ENCODE measurements around the gene DPH5. TPM values are rescaled to one million over a fixed set of nuclear protein-coding genes. Genes with fewer than 3 reads are reported as not detected.

Gene DPH5
- total and polyA plus RNA-seq, 9 donors: 46.1 to 68.3 (median 53.6) TPM

GRCh38 chr1:101000131-101000873 lies 25.3 kb downstream of the DPH5 start:
- Histone ChIP-seq H3K27ac (ENCODE audit: low read length) (no peak overlapping the region), H3K36me3 (ENCODE audit: control insufficient read depth, insufficient read depth, low read length) (peaks cover 6% of the 10 kb centered on the region), H3K4me3 (ENCODE audit: low read length) (no peak overlapping the region), H3K4me1 (ENCODE audit: control insufficient read depth, insufficient read depth, low read length) (no peaks in the 10 kb centered on the region), H3K27me3 (ENCODE audit: control insufficient read depth, insufficient read depth, low read length) (no peaks in the 10 kb centered on the region), H3K9me3 (replicated peaks; ENCODE audit: control insufficient read depth, low read depth, low read length) (no peaks in the 10 kb centered on the region)
- no peak for DNase-seq
- no CpG with 5 or more reads among the region's 2 CpGs for WGBS (ENCODE audit: insufficient coverage)

DNA sequence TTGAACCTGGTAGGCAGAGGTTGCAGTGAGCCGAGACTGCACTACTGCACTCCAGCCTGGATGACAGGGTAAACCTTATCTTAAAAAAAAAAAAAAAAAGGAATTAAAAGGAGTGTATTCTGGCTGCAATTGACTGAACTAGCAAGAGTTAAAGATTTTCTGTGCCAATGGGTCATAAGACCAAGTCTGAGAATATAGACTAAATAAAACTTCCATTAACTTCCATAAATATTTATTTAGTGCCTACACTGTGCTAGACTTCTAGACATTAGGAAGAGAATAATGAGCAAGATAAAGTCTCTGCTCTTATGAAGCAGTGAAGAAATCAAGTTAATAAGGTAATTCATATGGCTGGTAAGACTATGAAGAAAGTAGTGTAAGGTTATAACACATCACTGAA lies 27.2 kb downstream of the DPH5 start:
- DNase-seq: no peak
- H3K27ac ChIP-seq (ENCODE audit: low read length): no peak overlapping the region
- WGBS (ENCODE audit: insufficient coverage): no CpG with 5 or more reads among the region's 1 CpG
- peaks cover 6% of the 10 kb centered on the region for H3K36me3 ChIP-seq (ENCODE audit: control insufficient read depth, insufficient read depth, low read length)
- no peaks in the 10 kb centered on the region for H3K4me1 ChIP-seq (ENCODE audit: control insufficient read depth, insufficient read depth, low read length)
- no peaks in the 10 kb centered on the region for H3K9me3 ChIP-seq (replicated peaks; ENCODE audit: control insufficient read depth, low read depth, low read length)
- no peak overlapping the region for H3K4me3 ChIP-seq (ENCODE audit: low read length)
- no peaks in the 10 kb centered on the region for H3K27me3 ChIP-seq (ENCODE audit: control insufficient read depth, insufficient read depth, low read length)

- Histone ChIP-seq H3K27ac (ENCODE audit: low read length) (peak overlapping the region; percentile 57), H3K4me3 (ENCODE audit: low read length) (no peak overlapping the region), H3K27me3 (ENCODE audit: control insufficient read depth, insufficient read depth, low read length) (no peaks in the 10 kb centered on the region), H3K36me3 (ENCODE audit: control insufficient read depth, insufficient read depth, low read length) (peaks cover 10% of the 10 kb centered on the region), H3K9me3 (replicated peaks; ENCODE audit: control insufficient read depth, low read depth, low read length) (no peaks in the 10 kb centered on the region), H3K4me1 (ENCODE audit: control insufficient read depth, insufficient read depth, low read length) (no peaks in the 10 kb centered on the region)
- WGBS (ENCODE audit: insufficient coverage): no CpG with 5 or more reads among the region's 4 CpGs
- DNase-seq: peak; percentile 70
These were observed 30.2 kb downstream of the DPH5 start for GRCh38 chr1:100995198-100995988.

- DNase-seq: peak; percentile 56
- H3K9me3 ChIP-seq (replicated peaks; ENCODE audit: control insufficient read depth, low read depth, low read length): no peaks in the 10 kb centered on the region
These were observed 36.1 kb downstream of the DPH5 start for GRCh38 chr1:100989306-100990077.

DNA sequence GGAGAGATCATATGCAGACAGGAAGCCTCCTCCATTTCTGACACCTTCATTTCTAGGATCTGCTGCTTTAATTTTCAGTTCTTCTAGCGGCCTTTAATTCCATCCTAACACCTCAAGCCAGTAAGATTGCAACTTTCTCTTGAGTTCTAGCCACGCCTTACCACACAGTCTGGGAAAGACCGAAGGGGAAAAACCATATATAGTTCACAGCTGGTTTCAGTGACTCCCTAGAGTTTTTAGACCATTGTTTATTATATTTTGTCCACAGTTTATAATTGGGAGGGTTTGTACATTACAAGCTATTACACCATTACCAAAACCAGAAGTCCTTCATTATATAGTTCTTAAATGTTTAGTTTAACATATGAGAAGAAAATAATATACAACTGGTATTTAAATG lies 37.5 kb downstream of the DPH5 start:
- H3K27ac ChIP-seq (ENCODE audit: low read length): no peak overlapping the region
- H3K27me3 ChIP-seq (ENCODE audit: control insufficient read depth, insufficient read depth, low read length): no peaks in the 10 kb centered on the region
- peak; percentile 41 for DNase-seq
- H3K36me3 ChIP-seq (ENCODE audit: control insufficient read depth, insufficient read depth, low read length): peaks cover 7% of the 10 kb centered on the region
- H3K4me1 ChIP-seq (ENCODE audit: control insufficient read depth, insufficient read depth, low read length): peaks cover 2% of the 10 kb centered on the region
- WGBS (ENCODE audit: insufficient coverage): 100% methylated on average over 1 of the region's 3 CpGs
- H3K4me3 ChIP-seq (ENCODE audit: low read length): no peak overlapping the region
- no peaks in the 10 kb centered on the region for H3K9me3 ChIP-seq (replicated peaks; ENCODE audit: control insufficient read depth, low read depth, low read length)

More at GRCh38 chr1:100989306-100990077, 36.1 kb downstream of the DPH5 start:
- H3K27me3 ChIP-seq (ENCODE audit: control insufficient read depth, insufficient read depth, low read length): no peaks in the 10 kb centered on the region
- H3K4me1 ChIP-seq (ENCODE audit: control insufficient read depth, insufficient read depth, low read length): peaks cover 2% of the 10 kb centered on the region
- H3K4me3 ChIP-seq (ENCODE audit: low read length): no peak overlapping the region
- WGBS (ENCODE audit: insufficient coverage): no CpG with 5 or more reads among the region's 2 CpGs
- no peak overlapping the region for H3K27ac ChIP-seq (ENCODE audit: low read length)
- peaks cover 7% of the 10 kb centered on the region for H3K36me3 ChIP-seq (ENCODE audit: control insufficient read depth, insufficient read depth, low read length)

DNA sequence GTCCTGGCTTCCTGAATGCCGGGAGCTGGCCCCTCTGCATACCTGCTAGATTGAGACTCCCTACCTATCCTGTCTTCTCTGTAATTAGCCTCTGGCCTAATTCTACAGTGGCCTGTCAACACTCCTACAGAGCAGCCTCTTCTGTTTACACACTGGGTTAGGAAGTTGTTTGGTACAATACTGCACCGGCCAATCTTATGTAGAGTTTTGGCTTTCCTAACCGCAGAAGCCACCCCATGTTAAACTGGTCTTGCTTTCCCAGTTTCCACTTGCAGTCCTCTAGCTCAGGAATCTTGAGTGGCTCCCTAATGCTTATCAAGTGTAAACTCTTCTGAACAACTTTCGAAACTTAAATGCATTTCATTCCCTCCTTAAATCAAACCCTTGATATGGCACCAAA lies 42.8 kb downstream of the DPH5 start:
- no peak for DNase-seq
- H3K27ac ChIP-seq (ENCODE audit: low read length): no peak overlapping the region
- no peaks in the 10 kb centered on the region for H3K4me1 ChIP-seq (ENCODE audit: control insufficient read depth, insufficient read depth, low read length)
- H3K4me3 ChIP-seq (ENCODE audit: low read length): no peak overlapping the region
- H3K9me3 ChIP-seq (replicated peaks; ENCODE audit: control insufficient read depth, low read depth, low read length): no peaks in the 10 kb centered on the region
- WGBS (ENCODE audit: insufficient coverage): 100% methylated on average over 2 of the region's 4 CpGs
- no peaks in the 10 kb centered on the region for H3K27me3 ChIP-seq (ENCODE audit: control insufficient read depth, insufficient read depth, low read length)
- H3K36me3 ChIP-seq (ENCODE audit: control insufficient read depth, insufficient read depth, low read length): no peaks in the 10 kb centered on the region

GRCh38 chr1:100979631-100980030 lies 46.0 kb downstream of the DPH5 start:
- H3K4me3 ChIP-seq (ENCODE audit: low read length): no peak overlapping the region
- peak; percentile 26 for DNase-seq
- no CpG with 5 or more reads among the region's 2 CpGs for WGBS (ENCODE audit: insufficient coverage)
- no peaks in the 10 kb centered on the region for H3K4me1 ChIP-seq (ENCODE audit: control insufficient read depth, insufficient read depth, low read length)
- H3K27me3 ChIP-seq (ENCODE audit: control insufficient read depth, insufficient read depth, low read length): no peaks in the 10 kb centered on the region
- H3K27ac ChIP-seq (ENCODE audit: low read length): no peak overlapping the region
- peaks cover 4% of the 10 kb centered on the region for H3K36me3 ChIP-seq (ENCODE audit: control insufficient read depth, insufficient read depth, low read length)
- no peaks in the 10 kb centered on the region for H3K9me3 ChIP-seq (replicated peaks; ENCODE audit: control insufficient read depth, low read depth, low read length)

- peaks cover 4% of the 10 kb centered on the region for H3K36me3 ChIP-seq (ENCODE audit: control insufficient read depth, insufficient read depth, low read length)
- no peak overlapping the region for H3K27ac ChIP-seq (ENCODE audit: low read length)
- no peaks in the 10 kb centered on the region for H3K4me1 ChIP-seq (ENCODE audit: control insufficient read depth, insufficient read depth, low read length)
- WGBS (ENCODE audit: insufficient coverage): no CpG with 5 or more reads among the region's 1 CpG
- no peak for DNase-seq
- no peak overlapping the region for H3K4me3 ChIP-seq (ENCODE audit: low read length)
- H3K9me3 ChIP-seq (replicated peaks; ENCODE audit: control insufficient read depth, low read depth, low read length): no peaks in the 10 kb centered on the region
- H3K27me3 ChIP-seq (ENCODE audit: control insufficient read depth, insufficient read depth, low read length): no peaks in the 10 kb centered on the region
These were observed 48.6 kb downstream of the DPH5 start for GRCh38 chr1:100976936-100977335.

- Histone ChIP-seq H3K4me1 (ENCODE audit: control insufficient read depth, insufficient read depth, low read length) (no peaks in the 10 kb centered on the region), H3K27ac (ENCODE audit: low read length) (no peak overlapping the region), H3K36me3 (ENCODE audit: control insufficient read depth, insufficient read depth, low read length) (peaks cover 8% of the 10 kb centered on the region), H3K4me3 (ENCODE audit: low read length) (no peak overlapping the region), H3K27me3 (ENCODE audit: control insufficient read depth, insufficient read depth, low read length) (no peaks in the 10 kb centered on the region), H3K9me3 (replicated peaks; ENCODE audit: control insufficient read depth, low read depth, low read length) (no peaks in the 10 kb centered on the region)
- no CpG with 5 or more reads among the region's 1 CpG for WGBS (ENCODE audit: insufficient coverage)
- DNase-seq: no peak
These were observed 53.4 kb downstream of the DPH5 start for GRCh38 chr1:100972185-100972584.

DNA sequence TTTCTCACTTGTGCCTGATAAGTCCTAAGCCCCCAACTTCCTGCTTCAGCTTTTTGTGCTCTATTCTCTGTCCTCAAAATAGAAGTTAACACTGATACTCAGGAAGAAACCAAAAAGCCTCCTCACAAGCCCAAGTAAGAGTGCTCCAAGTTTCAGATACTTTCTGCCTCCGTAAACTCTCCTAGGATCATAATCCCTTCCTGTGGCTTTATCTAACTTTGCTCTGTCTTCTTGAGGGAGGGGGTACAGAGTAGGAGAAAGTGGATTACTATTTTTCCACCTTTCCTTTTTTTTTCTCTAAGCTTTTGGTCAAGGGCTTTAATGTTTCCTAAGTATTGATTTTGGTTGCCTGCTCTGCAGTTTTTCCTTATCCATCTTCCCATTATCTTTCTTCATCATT lies 54.6 kb downstream of the DPH5 start:
- WGBS (ENCODE audit: insufficient coverage): no CpG with 5 or more reads among the region's 1 CpG
- H3K36me3 ChIP-seq (ENCODE audit: control insufficient read depth, insufficient read depth, low read length): peaks cover 13% of the 10 kb centered on the region
- H3K9me3 ChIP-seq (replicated peaks; ENCODE audit: control insufficient read depth, low read depth, low read length): no peaks in the 10 kb centered on the region
- H3K4me1 ChIP-seq (ENCODE audit: control insufficient read depth, insufficient read depth, low read length): no peaks in the 10 kb centered on the region
- H3K27ac ChIP-seq (ENCODE audit: low read length): no peak overlapping the region
- no peaks in the 10 kb centered on the region for H3K27me3 ChIP-seq (ENCODE audit: control insufficient read depth, insufficient read depth, low read length)
- H3K4me3 ChIP-seq (ENCODE audit: low read length): no peak overlapping the region
- no peak for DNase-seq

Data from muscle of leg (tissue), 11 donors.